ENCODE data around the gene ZNF574.
"Not testable (repeated sequence)": the region's sequence is repeated elsewhere in the genome, so short reads cannot be mapped to it uniquely, and the experiment has no call there.

ZNF574 gene

DNA sequence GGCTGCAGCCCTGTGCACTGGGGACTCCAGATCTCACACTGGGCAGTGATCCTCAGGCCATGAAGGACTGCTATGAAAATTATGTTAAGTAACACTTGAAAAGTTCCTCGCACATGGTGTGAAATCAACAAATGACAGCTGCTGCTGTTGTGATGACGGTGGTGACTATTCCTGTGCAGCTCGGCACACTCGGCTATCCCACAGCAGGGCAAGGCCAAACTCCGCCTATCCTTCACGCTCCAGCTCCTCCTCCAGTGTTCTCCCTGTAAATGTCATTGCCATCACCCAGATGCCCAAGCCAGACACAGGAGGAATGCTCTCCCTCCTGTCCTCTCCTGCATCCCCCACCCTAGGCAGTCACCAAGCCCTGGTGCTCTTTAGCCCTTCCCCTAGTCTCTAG, 37.3 kb upstream of the ZNF574 start:
- FAIRE-seq (no peak), DNase-seq (ENCODE audit: insufficient read length, low spot score) (no peak)
- TF ChIP-seq PAX5 (IDR thresholded peaks at IDR 0.05; ENCODE audit: insufficient read depth, low read length, severe bottlenecking): no peak
- no peak for TF ChIP-seq POLR2AphosphoS5 (IDR thresholded peaks at IDR 0.05; ENCODE audit: low read depth, low read length)
- TF ChIP-seq POLR2A (IDR thresholded peaks at IDR 0.05; ENCODE audit: low read depth, low read length): no peak
- TF ChIP-seq POU2F2 (IDR thresholded peaks at IDR 0.05; ENCODE audit: low read depth, low read length): no peak
- no peak for TF ChIP-seq TAF1 (IDR thresholded peaks at IDR 0.05; ENCODE audit: low read depth, low read length)
- no peak for TF ChIP-seq SPI1 (IDR thresholded peaks at IDR 0.05; ENCODE audit: low read depth, low read length)

DNA sequence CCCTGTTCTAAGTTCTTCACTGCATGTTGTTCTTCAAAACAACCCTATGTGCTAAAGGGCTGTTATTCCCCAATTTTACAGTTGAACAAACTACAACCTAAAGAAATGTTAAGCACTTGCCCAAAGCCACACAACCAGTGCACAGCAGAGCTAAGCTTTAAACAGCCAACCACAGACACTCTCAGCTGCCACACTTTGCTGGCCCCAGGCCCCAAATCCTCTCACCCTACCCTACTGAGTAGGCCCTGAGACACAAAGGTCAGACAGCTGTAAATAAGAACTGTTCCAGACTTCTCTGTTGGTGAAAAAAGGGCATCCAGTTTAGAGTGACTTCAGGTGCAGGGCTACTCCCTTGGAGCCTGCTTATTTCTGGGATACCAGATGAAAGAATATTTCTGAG, 35.9 kb upstream of the ZNF574 start:
- FAIRE-seq (no peak), DNase-seq (ENCODE audit: insufficient read length, low spot score) (no peak)

DNA sequence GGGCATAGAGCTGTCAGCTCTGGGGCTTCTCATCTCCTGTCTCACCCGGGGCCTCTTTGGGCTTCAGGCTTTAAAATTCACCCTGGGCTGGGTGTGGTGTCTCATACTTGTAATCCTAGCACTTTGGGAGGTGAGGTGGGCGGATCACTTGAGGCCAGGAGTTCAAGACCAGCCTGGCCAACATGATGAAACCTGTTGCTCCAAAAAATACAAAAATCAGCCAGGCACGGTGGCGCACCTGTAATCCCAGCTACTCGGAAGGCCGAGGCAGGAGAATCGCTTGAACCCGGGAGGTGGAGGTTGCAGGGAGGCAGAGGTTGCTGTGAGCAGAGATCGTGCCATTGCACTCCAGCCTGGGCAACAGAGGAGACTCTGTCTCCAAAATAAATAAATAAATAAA, 35.5 kb upstream of the ZNF574 start:
- not testable (repeated sequence) for FAIRE-seq; DNase-seq (ENCODE audit: insufficient read length, low spot score)

More for the DNA sequence above, 35.9 kb upstream of the ZNF574 start:
- TF ChIP-seq TAF1 (IDR thresholded peaks at IDR 0.05; ENCODE audit: low read depth, low read length): no peak
- TF ChIP-seq POLR2AphosphoS5 (IDR thresholded peaks at IDR 0.05; ENCODE audit: low read depth, low read length): no peak
- no peak for TF ChIP-seq POU2F2 (IDR thresholded peaks at IDR 0.05; ENCODE audit: low read depth, low read length)
- TF ChIP-seq POLR2A (IDR thresholded peaks at IDR 0.05; ENCODE audit: low read depth, low read length): no peak
- no peak for TF ChIP-seq PAX5 (IDR thresholded peaks at IDR 0.05; ENCODE audit: insufficient read depth, low read length, severe bottlenecking)
- no peak for TF ChIP-seq SPI1 (IDR thresholded peaks at IDR 0.05; ENCODE audit: low read depth, low read length)

DNA sequence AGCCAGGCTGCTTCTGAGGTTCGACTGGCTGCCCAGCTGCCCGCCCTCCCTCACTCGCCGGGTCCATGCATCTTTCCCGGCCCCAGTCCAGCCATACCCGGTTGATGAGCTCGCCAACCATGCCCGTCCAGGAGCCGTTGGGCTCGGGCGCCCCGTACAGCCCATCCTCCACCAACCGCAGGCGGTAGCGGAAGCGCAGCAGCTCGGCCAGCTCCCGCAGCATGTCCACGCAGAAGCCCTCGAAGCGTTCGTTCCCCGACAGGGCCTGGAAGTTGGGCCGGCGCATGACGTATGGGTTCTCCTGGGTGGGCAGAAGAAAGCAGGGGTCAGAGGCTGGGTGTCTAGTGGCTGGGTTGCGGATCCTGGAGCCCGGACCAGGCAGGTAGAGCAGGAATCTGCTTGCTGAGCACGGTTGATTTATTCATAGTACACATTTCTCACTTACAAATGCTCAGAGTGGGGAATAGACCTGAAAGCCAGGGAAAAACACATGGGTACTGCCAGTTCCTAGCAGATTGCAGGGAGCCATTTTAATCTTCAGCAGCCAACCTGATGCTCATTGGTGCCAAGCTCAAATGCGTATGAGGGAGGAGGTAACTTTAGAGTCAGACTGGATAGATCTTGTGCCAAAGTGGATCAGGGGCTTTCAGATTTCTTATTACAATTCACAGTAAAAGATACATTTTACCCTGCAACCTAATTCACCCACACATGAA, 33.4 kb upstream of the ZNF574 start:
- FAIRE-seq (no peak), DNase-seq (ENCODE audit: insufficient read length, low spot score) (no peak)
- no peak for TF ChIP-seq PAX5 (IDR thresholded peaks at IDR 0.05; ENCODE audit: insufficient read depth, low read length, severe bottlenecking)
- TF ChIP-seq POLR2AphosphoS5 (IDR thresholded peaks at IDR 0.05; ENCODE audit: low read depth, low read length): no peak
- TF ChIP-seq POU2F2 (IDR thresholded peaks at IDR 0.05; ENCODE audit: low read depth, low read length): no peak
- TF ChIP-seq TAF1 (IDR thresholded peaks at IDR 0.05; ENCODE audit: low read depth, low read length): no peak
- TF ChIP-seq POLR2A (IDR thresholded peaks at IDR 0.05; ENCODE audit: low read depth, low read length): no peak
- TF ChIP-seq SPI1 (IDR thresholded peaks at IDR 0.05; ENCODE audit: low read depth, low read length): no peak

DNA sequence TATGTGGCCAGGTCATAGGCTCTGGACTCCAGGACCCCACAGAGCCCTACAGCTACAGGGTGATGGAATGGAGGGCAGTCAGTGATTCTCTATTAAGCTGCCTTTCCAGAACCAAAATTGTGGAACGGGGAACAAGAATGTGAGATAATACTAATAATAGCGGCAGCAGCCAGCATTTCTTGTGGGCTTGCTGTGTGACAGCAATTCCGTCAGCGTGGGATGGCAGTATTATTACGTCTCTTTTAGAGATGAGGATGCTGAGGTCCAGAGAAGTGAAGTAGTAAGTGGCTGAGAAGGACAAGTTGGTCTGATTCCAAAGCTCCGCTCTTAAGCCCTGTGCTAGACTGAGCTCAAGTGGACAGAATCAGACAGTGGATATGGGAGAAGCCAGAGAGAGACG, 30.4 kb upstream of the ZNF574 start:
- no peak for FAIRE-seq
- no peak for TF ChIP-seq PAX5 (IDR thresholded peaks at IDR 0.05; ENCODE audit: insufficient read depth, low read length, severe bottlenecking)
- TF ChIP-seq POLR2AphosphoS5 (IDR thresholded peaks at IDR 0.05; ENCODE audit: low read depth, low read length): no peak
- no peak for TF ChIP-seq POLR2A (IDR thresholded peaks at IDR 0.05; ENCODE audit: low read depth, low read length)
- TF ChIP-seq POU2F2 (IDR thresholded peaks at IDR 0.05; ENCODE audit: low read depth, low read length): no peak
- no peak for TF ChIP-seq TAF1 (IDR thresholded peaks at IDR 0.05; ENCODE audit: low read depth, low read length)
- TF ChIP-seq SPI1 (IDR thresholded peaks at IDR 0.05; ENCODE audit: low read depth, low read length): no peak
- no peak for DNase-seq (ENCODE audit: insufficient read length, low spot score)

DNA sequence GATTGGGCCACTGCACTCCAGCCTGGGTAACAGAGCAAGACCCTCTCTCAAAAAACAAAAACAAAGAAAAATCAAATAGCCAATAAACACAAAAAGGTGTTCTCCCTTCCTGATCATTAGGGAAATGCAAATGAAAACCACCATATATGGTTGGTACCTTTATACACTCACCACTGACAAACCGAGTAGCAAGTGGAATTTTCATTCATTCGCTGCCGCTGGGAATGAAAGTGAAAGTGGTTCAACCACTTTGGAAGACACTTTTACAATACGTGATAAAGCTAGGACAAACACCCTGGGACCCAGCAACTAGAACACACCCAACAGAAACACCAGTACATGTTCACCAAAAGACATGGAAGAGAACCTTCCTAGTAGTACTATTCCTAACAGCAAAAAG, 27.0 kb upstream of the ZNF574 start:
- DNase-seq (ENCODE audit: insufficient read length, low spot score) (no peak), FAIRE-seq (no peak)
- TF ChIP-seq PAX5 (IDR thresholded peaks at IDR 0.05; ENCODE audit: insufficient read depth, low read length, severe bottlenecking) (no peak), POLR2A (IDR thresholded peaks at IDR 0.05; ENCODE audit: low read depth, low read length) (no peak), TAF1 (IDR thresholded peaks at IDR 0.05; ENCODE audit: low read depth, low read length) (no peak), POLR2AphosphoS5 (IDR thresholded peaks at IDR 0.05; ENCODE audit: low read depth, low read length) (no peak), POU2F2 (IDR thresholded peaks at IDR 0.05; ENCODE audit: low read depth, low read length) (no peak), SPI1 (IDR thresholded peaks at IDR 0.05; ENCODE audit: low read depth, low read length) (no peak)

DNA sequence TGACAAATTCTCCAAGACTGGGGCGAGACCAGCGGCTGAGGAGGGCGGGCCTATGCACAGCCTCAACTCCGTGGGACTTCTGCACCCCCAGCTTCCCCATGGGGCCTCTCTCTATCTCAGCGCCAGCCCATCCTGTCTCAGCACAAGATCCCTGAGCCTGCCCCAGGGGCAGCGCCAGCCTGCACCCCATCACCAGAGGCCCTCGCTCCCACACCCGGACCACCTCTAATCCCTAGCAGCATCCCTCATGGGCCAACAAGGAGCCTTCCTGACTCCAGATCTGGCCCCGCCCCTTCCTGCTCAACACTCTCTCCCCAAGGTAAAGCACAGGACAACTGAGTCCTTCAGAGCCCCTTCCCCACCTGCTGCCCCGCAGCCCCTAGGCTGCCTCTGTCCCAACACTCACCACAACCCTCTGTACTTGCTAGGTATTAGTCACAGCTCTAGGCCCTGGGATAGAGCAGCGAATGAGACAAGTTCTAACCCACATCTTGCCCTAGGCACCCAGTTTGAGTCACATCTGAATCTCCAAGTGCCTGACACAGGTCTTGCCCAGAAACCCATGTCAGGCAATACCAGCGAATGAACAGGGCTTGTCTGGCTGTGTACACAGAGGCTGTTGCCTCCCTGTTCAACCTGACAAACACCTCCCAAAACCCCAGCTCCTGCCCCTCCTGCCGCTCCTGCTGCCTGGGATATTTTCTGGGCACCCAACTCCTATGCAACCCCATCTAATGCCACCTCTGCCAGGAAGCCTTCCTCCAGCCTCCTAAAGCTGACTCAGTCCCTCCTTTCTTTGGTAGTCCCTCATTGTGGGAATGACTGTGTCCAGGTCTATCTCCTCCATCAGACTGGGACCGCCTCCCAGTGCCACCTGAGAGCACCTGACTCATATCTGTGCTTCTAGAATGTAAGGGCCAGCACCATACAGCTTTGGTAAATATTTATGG, 24.5 kb upstream of the ZNF574 start:
- FAIRE-seq (peak; percentile 45), DNase-seq (ENCODE audit: insufficient read length, low spot score) (no peak)
- TF ChIP-seq PAX5 (IDR thresholded peaks at IDR 0.05; ENCODE audit: insufficient read depth, low read length, severe bottlenecking) (no peak), SPI1 (IDR thresholded peaks at IDR 0.05; ENCODE audit: low read depth, low read length) (no peak), POLR2A (IDR thresholded peaks at IDR 0.05; ENCODE audit: low read depth, low read length) (no peak), POLR2AphosphoS5 (IDR thresholded peaks at IDR 0.05; ENCODE audit: low read depth, low read length) (no peak), POU2F2 (IDR thresholded peaks at IDR 0.05; ENCODE audit: low read depth, low read length) (no peak), TAF1 (IDR thresholded peaks at IDR 0.05; ENCODE audit: low read depth, low read length) (no peak)

DNA sequence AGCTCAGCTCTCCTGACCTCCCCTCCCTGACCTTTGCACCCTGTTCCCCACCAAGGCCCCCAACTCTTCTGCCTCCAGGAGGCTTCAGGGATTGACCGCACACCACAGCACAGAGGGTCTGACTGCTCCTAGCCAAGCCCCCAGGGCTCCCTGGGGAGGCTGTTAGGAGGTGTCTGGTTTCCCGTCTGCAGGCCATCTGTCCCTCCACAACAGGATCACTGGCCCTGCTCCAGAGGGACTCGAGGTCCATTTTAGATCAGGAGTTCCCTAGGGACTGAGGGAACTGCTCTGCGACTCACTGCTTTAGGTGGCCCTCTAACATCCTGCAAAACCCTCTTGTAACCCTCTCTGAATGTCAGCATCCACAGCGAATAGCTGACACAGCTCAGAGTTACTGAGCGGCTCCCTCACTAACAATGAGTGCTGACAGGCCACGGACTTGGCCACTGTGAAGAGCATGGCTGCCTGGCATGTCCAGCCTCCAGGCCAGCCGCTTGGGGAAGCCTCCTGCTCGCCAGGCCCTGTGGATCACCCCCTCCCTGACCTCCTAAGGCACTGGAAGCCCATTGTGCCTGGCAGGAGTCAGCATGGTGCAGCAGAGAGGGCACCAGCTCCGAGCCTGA, 23.6 kb upstream of the ZNF574 start:
- no peak for FAIRE-seq
- no peak for TF ChIP-seq SPI1 (IDR thresholded peaks at IDR 0.05; ENCODE audit: low read depth, low read length)
- TF ChIP-seq POLR2AphosphoS5 (IDR thresholded peaks at IDR 0.05; ENCODE audit: low read depth, low read length): no peak
- no peak for TF ChIP-seq TAF1 (IDR thresholded peaks at IDR 0.05; ENCODE audit: low read depth, low read length)
- no peak for TF ChIP-seq POLR2A (IDR thresholded peaks at IDR 0.05; ENCODE audit: low read depth, low read length)
- no peak for TF ChIP-seq POU2F2 (IDR thresholded peaks at IDR 0.05; ENCODE audit: low read depth, low read length)
- no peak for TF ChIP-seq PAX5 (IDR thresholded peaks at IDR 0.05; ENCODE audit: insufficient read depth, low read length, severe bottlenecking)
- DNase-seq (ENCODE audit: insufficient read length, low spot score): no peak

All from GM12891 (cell line).